ENCODE data around the gene ASTN2.

ASTN2 gene

DNA sequence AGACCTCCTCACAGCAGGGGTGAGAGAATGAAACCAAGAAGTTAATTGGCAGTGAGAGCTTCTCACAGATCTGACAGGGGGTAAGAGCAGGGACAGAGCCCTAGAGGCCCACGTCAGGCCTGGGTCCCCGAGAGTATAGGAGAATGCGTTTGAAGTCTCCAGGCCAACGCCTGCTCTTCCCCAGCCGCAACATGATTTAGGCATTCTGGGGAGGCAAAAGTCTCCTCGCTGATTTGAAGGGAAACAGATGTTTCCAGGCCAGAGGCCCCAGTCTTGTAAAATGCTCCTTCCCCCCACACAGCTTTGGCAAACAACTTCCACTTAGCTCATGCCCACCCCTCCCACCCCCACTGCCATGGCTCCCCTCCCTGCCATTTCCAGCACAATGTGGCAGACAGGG lies 966.9 kb downstream of the ASTN2 start:
- no peak for DNase-seq (ENCODE audit: low read depth)
- no peak for TF ChIP-seq CTCF (conservative IDR thresholded peaks at IDR 0.05; ENCODE audit: low read depth, low read length)
- no peak overlapping the region for H3K4me3 ChIP-seq (ENCODE audit: low read length)

GRCh38 chr9:116442528-116442927 lies 972.3 kb downstream of the ASTN2 start:
- TF ChIP-seq CTCF (conservative IDR thresholded peaks at IDR 0.05; ENCODE audit: low read depth, low read length): no peak
- H3K4me3 ChIP-seq (ENCODE audit: low read length): no peak overlapping the region
- DNase-seq (ENCODE audit: low read depth): no peak

DNA sequence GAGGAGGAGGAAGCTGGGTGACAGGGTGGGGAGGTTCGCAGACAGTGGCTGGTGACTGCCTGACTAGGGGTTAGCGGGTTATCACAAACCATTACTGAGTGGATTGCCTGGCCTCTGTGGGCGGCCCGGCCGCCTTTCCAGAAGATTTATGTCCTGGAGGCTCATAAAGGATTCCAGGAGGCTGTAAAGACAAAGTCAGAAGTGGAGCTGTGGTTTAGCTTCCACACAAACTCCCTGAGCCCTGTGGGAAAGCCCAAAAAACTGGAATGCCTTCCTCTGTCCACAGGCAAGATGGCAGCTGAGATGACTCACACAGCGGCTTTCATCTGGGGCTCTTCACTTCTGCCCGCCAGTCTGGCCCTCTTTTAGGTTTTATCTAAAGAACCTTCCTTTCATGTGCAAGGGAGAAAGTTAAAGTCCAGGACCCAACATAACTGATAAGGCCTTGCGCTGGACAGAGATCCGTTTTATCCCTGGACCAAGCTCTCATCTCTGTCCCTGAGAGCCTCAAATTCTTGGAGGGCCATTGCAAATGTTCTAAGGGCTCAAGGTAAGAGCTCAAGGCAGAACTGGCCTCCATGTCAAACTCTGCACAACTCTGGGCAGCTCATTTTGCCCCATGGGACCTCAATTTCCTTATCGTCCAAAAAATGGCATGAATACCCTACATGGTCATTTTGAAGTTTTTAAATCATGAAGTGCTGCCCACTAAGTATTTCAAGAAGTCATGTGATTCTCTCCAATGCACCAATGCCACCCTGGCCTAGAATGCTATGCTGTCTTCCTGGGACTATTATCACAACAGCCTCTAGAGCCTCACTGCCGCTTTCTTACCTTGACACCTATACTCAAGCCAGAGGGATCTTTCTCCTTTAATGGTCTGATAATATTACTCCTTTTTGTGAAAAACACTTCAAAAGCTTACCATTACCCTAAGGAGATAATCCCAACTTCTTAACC lies 977.2 kb downstream of the ASTN2 start:
- H3K4me3 ChIP-seq (ENCODE audit: low read length): no peak overlapping the region
- no peak for DNase-seq (ENCODE audit: low read depth)
- no peak for TF ChIP-seq CTCF (conservative IDR thresholded peaks at IDR 0.05; ENCODE audit: low read depth, low read length)

GRCh38 chr9:116436121-116436520 lies 978.7 kb downstream of the ASTN2 start:
- no peak for TF ChIP-seq CTCF (conservative IDR thresholded peaks at IDR 0.05; ENCODE audit: low read depth, low read length)
- DNase-seq (ENCODE audit: low read depth): no peak
- no peak overlapping the region for H3K4me3 ChIP-seq (ENCODE audit: low read length)

- no peak for TF ChIP-seq CTCF (conservative IDR thresholded peaks at IDR 0.05; ENCODE audit: low read depth, low read length)
- no peak for DNase-seq (ENCODE audit: low read depth)
- H3K4me3 ChIP-seq (ENCODE audit: low read length): no peak overlapping the region
Measured at GRCh38 chr9:116435706-116436105, 979.2 kb downstream of the ASTN2 start.

DNA sequence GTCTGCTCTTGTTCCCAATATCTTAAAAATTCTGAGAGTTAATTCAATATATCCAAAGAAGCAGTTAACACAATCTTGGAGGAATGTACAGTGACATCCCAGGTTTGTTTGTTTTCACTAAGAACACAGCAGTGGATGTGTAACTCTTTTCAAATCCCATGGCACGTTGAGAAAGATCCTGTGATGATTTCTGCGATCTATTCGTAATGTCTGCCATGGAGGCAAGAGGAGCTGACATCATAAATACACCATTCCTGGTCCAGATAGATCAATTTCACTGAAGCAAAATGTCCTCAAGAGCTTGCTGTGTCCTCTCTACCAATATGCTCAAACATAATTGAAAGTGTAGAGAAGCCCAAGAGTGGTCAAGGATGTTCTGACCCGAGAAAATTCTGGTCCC lies 980.5 kb downstream of the ASTN2 start:
- no peak overlapping the region for H3K4me3 ChIP-seq (ENCODE audit: low read length)
- no peak for TF ChIP-seq CTCF (conservative IDR thresholded peaks at IDR 0.05; ENCODE audit: low read depth, low read length)
- no peak for DNase-seq (ENCODE audit: low read depth)

DNA sequence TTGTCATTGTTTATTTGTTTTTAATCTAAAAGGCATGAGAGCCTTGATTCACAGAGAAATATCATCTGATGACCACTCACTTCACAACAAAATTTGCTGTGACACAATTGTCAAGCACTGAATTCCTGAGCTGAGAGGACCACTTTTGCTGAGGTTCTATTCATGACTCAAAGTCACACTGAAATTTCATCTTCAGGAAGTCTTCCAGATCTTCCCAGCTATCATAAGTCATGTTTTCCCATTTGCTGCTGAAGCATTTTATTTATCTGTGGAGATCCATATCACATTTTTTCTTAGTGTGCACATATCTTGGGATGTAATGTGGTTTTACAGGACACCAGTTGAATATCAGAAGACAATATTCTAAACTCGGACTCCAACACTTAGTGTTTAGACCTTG lies 982.8 kb downstream of the ASTN2 start:
- no peak overlapping the region for H3K4me3 ChIP-seq (ENCODE audit: low read length)
- no peak for DNase-seq (ENCODE audit: low read depth)
- no peak for TF ChIP-seq CTCF (conservative IDR thresholded peaks at IDR 0.05; ENCODE audit: low read depth, low read length)

Measured in retinal pigment epithelial cell (primary cell).